GM12864 (cell line): Measurements from ENCODE around the gene FAM83E.

Source experiments
- DNase-seq: peaks from one replicate; pipeline ENCODE4 v3.0.0-alpha.2; 2011; ENCODE audit warnings: low read depth
- H3K4me3 ChIP-seq: 2 replicates; pipeline ENCODE4 v1.5.1; 2011; ENCODE audit warnings: mild to moderate bottlenecking, low read depth, low read length, control low read depth
- CTCF ChIP-seq: IDR thresholded peaks from 2 replicates; pipeline ENCODE4 v1.5.1; 2011; ENCODE audit warnings: low read depth, mild to moderate bottlenecking, moderate library complexity, low read length, control low read depth, inconsistent platforms; ENCODE audit errors: missing control alignments

The FAM83E gene

GRCh38 chr19:48641850-48642249 is 27.0 kb upstream of the FAM83E start:
- TF ChIP-seq CTCF: no peak
- DNase-seq: no peak

GRCh38 chr19:48639483-48640375 is 24.9 kb upstream of the FAM83E start:
- TF ChIP-seq CTCF: no peak
- DNase-seq: no peak
- no peak overlapping the region for H3K4me3 ChIP-seq

More at GRCh38 chr19:48641850-48642249, 27.0 kb upstream of the FAM83E start:
- H3K4me3 ChIP-seq: no peak overlapping the region

GRCh38 chr19:48638831-48639381 is 24.0 kb upstream of the FAM83E start:
- no peak for TF ChIP-seq CTCF
- peak overlapping the region; percentile 53 for H3K4me3 ChIP-seq
- no peak for DNase-seq

GRCh38 chr19:48637948-48638830 is 23.3 kb upstream of the FAM83E start:
- H3K4me3 ChIP-seq: peak overlapping the region; percentile 53
- DNase-seq: peak; percentile 92
- no peak for TF ChIP-seq CTCF

- TF ChIP-seq CTCF: no peak
These were observed 22.6 kb upstream of the FAM83E start for GRCh38 chr19:48637449-48637947.

GRCh38 chr19:48636859-48637448 is 22.1 kb upstream of the FAM83E start, which contains the start of gene DBP:
DBP (minus strand) TSS chr19:48637379; CDS start chr19:48636994, 385 bp downstream.
- no peak for DNase-seq
- H3K4me3 ChIP-seq: peak within 1 kb of the TSS; percentile 64
- peak; percentile 29 for TF ChIP-seq CTCF

More at GRCh38 chr19:48637449-48637947, 22.6 kb upstream of the FAM83E start:
- peak overlapping the region; percentile 64 for H3K4me3 ChIP-seq
- peak; percentile 97 for DNase-seq
